HL-60 (cell line): ENCODE results near the gene RMDN2.

Source experiments
- GABPA ChIP-seq: IDR thresholded peaks from 2 replicates; pipeline ENCODE4 v1.6.1; 2012; ENCODE audit warnings: low read depth
- POLR2AphosphoS5 ChIP-seq: IDR thresholded peaks from 2 replicates; pipeline ENCODE4 v1.6.1; 2012; ENCODE audit warnings: low read depth
- TF ChIP-seq, protein P1 (sequence below): IDR thresholded peaks from one replicate; pipeline ENCODE4 v1.5.1; 2011; ENCODE audit warnings: low read length, control low read depth, inconsistent platforms; ENCODE audit not compliant: insufficient read depth
- TF ChIP-seq, protein P2 (sequence below): IDR thresholded peaks from 2 replicates; pipeline ENCODE4 v1.6.1; 2012; ENCODE audit warnings: low read depth; ENCODE audit not compliant: insufficient replicate concordance

DNA sequence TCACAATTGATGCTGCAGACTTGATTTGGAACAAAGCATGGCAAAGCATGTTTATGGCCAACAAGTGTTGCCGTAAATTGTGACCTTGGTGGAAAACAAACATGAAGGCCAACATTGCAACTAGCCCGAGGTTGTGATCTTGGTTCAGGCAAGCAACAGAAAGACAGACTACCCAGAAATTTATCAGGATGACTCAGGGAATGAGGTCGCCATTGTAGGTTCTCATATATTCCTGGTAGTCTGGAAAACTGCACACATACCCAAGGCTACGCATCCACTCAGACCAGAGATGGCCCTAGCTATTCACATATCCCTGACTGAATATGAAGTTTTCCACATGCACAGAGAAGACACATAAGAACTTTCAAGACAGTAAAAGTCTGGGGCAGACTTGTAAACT is 120.7 kb downstream of the RMDN2 start:
- TF ChIP-seq, protein P1, sequence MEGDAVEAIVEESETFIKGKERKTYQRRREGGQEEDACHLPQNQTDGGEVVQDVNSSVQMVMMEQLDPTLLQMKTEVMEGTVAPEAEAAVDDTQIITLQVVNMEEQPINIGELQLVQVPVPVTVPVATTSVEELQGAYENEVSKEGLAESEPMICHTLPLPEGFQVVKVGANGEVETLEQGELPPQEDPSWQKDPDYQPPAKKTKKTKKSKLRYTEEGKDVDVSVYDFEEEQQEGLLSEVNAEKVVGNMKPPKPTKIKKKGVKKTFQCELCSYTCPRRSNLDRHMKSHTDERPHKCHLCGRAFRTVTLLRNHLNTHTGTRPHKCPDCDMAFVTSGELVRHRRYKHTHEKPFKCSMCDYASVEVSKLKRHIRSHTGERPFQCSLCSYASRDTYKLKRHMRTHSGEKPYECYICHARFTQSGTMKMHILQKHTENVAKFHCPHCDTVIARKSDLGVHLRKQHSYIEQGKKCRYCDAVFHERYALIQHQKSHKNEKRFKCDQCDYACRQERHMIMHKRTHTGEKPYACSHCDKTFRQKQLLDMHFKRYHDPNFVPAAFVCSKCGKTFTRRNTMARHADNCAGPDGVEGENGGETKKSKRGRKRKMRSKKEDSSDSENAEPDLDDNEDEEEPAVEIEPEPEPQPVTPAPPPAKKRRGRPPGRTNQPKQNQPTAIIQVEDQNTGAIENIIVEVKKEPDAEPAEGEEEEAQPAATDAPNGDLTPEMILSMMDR, result no peak
- TF ChIP-seq POLR2AphosphoS5 (no peak), GABPA (no peak)
- TF ChIP-seq, protein P2, sequence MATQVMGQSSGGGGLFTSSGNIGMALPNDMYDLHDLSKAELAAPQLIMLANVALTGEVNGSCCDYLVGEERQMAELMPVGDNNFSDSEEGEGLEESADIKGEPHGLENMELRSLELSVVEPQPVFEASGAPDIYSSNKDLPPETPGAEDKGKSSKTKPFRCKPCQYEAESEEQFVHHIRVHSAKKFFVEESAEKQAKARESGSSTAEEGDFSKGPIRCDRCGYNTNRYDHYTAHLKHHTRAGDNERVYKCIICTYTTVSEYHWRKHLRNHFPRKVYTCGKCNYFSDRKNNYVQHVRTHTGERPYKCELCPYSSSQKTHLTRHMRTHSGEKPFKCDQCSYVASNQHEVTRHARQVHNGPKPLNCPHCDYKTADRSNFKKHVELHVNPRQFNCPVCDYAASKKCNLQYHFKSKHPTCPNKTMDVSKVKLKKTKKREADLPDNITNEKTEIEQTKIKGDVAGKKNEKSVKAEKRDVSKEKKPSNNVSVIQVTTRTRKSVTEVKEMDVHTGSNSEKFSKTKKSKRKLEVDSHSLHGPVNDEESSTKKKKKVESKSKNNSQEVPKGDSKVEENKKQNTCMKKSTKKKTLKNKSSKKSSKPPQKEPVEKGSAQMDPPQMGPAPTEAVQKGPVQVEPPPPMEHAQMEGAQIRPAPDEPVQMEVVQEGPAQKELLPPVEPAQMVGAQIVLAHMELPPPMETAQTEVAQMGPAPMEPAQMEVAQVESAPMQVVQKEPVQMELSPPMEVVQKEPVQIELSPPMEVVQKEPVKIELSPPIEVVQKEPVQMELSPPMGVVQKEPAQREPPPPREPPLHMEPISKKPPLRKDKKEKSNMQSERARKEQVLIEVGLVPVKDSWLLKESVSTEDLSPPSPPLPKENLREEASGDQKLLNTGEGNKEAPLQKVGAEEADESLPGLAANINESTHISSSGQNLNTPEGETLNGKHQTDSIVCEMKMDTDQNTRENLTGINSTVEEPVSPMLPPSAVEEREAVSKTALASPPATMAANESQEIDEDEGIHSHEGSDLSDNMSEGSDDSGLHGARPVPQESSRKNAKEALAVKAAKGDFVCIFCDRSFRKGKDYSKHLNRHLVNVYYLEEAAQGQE, result no peak
